SK-N-MC (cell line): ENCODE results near the gene RIC3.

Experiments
- EZH2 ChIP-seq: fragments of 200-600 bp; sonication (generic); IDR thresholded peaks from one replicate; pipeline ENCODE4 v1.6.1; 2017; ENCODE audit warnings: antibody characterized with exemption
- FOXP2 ChIP-seq: optimal IDR thresholded peaks from 2 replicates; pipeline ENCODE3; 2011; ENCODE audit warnings: mild to moderate bottlenecking, moderate library complexity; ENCODE audit not compliant: insufficient read depth; ENCODE audit errors: extremely low read length, control extremely low read depth
- POLR2AphosphoS5 ChIP-seq: IDR thresholded peaks from 2 replicates; pipeline ENCODE4 v1.6.1; 2012; ENCODE audit warnings: mild to moderate bottlenecking, low read depth, low read length, borderline replicate concordance

DNA sequence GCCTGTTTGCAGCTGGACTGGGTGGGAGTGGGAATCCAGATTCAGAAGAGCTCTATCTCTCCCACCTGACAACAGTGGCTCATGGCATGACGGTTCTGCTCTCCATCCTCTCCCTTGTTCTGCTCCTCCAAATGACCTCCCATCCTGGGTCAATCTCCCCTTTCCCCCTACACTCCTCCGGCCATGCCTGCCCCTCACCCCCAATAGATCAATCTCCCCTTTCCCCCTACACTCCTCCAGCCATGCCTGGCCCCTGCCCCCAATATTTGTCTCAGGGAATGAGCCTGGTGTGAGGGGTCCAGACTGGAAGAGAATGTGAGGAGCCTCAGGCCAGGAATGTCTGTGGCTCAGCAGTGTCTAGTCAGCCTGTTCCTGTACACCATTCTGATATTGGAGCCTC, 30.9 kb upstream of the RIC3 start:
- TF ChIP-seq POLR2AphosphoS5 (no peak), EZH2 (no peak), FOXP2 (no peak)
